Measurements from ENCODE around the gene TPCN2.
A peak's percentile ranks its signal among the peaks of the same experiment; 100 is the strongest.
"Not testable (repeated sequence)": the region's sequence is repeated elsewhere in the genome, so short reads cannot be mapped to it uniquely, and the experiment has no call there.

Gene TPCN2

DNA sequence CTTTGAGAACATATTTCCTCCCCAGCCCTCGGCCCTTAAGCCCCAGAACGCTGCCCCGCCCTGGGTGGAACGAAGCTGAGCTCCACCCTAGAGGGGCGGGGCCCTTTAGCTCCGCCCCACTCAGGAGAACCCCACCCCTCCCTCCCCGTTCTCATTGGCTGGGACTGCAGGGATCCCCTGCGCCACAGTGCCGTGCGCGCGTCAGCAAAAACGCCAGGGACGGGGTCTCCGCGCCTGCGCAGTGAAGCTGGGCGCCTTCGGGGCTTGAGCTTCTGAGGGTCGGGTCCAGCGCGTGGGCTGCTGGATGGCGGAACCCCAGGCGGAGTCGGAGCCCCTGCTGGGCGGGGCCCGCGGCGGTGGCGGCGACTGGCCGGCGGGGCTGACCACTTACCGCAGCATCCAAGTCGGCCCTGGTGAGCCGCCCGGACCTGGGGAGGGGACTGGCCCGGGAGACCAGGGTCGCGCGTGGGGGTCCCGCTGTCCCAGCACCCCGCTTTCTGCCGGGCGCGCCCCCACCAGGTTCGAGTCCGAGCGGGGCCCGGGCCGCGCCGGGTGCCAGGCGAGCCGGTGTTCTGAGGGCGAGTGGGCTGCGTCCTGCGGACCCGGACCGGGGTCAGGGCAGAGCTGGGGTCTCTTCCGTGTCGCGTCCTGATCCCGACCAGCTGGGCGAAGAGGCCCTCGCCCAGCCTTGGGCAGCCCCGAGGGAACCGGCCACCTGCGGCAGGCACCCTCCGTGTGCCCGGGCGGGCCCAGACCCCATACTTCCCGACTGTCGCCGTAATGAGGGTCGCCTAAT, at the start of gene TPCN2:
Gene TPCN2, plus strand, starts transcription at position 239 of the 796 bp plus-strand sequence. Its CDS starts 66 bp downstream, at position 305.
- peak; percentile 84 for DNase-seq

- DNase-seq: no peak
These were observed 49.5 kb upstream of the TPCN2 start for GRCh38 chr11:68999093-68999747.

- not testable (repeated sequence) for DNase-seq
These were observed 48.9 kb upstream of the TPCN2 start for GRCh38 chr11:68999748-69000355.

GRCh38 chr11:69000391-69000790, 48.3 kb upstream of the TPCN2 start:
- no peak for DNase-seq

DNA sequence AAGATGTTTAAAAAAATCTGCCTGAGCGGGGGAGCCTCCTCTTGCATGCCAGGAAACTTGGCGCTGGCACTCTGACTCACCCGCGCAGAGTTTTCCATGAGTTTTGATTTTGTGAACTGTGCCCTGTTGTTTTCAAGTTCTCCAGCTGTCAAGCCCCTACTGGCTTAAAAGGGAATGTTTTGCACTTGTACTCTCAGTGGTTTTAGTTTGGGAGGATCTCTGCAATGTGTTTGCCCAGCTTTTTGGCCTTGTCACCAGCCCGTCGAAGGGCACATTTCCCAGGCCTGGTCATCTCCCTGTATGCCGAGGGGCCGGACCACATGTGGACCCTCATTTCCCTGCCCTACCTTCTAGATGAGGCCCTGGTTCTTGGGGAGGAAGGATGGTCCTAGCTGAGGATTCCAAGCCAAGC, 47.9 kb upstream of the TPCN2 start:
- no peak for DNase-seq

GRCh38 chr11:69001243-69002081, 47.3 kb upstream of the TPCN2 start:
- no peak for DNase-seq

DNA sequence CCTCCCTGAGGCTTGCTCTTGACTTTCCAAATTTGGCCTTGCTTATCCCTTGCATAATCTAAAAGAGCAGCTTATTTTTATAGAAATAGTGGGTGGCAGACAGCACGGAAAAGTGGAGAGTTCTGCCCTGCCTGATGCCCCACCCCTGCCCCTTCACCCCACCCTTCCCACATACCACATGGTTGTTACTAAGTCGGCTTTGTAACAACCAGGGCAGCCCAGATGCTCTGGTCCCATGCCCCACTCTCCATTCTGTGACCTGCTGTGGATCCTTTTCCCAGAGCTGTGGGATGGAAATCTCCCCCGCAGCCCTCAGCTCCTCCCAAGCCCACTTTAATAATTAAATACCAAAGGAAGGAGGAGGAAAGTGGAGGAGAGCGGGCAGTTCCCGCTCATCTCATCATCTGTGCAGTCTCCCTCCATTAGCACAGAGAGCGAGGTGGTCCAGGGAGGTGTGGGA, 46.6 kb upstream of the TPCN2 start:
- no peak for DNase-seq

DNA sequence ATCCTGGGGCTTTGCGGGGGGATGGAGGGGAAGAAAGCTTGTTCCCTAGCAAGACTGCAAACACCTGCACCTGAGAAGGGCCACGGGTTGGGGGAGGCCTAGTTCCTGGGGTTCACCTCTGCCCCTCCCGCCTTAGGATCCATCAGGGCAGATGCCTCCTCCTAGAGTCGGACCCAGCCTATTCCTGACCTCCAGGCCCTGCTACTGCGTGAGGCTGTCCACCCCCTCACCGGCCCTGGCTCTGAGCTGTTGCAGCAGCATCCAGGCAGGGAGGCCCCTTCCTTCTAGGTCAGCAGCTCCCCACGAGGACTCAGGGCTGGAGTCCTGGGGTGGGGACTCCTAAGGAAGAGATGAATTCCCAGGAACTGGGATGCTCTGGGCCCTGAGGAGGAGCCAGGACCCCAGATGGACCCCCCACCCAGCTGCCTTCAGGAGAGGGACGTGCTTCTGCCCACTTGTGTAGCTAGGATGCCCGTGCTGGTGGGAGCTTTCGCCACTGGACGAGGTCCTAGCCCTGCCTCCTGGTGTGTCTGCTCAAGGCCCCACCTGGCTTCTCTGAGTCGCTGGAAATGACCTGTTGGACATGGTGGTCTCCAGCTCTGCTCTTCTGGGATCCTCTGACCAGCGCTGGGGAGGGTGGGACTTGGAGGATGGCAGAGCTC, 46.0 kb upstream of the TPCN2 start:
- DNase-seq: no peak

DNA sequence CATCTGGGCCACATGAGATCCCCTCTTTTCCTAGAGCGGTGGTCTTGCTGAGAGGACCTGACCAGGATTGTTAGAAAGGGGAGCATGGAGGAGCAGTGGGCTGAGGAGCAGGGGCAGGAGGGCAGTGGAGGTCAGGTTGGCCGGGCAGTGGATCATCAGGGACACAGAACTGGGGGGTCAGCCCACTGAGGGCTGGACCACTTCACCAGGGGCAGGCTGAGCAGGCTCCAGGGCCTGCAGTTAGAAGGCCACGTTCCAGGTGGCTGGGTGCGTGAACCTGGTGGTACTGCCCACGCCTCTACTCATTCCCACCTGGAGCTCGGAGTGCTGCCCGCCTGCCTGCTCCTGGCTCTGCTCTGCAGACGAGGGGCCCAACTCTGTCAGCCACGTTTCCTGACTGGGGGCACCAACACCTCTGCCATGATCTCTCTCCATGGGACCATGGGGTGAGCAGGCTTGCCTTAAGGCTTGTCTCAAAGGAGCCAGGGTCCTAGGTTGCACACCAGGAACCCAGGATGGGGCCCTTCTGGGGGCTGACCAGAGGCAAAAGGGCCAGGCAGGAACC, 45.3 kb upstream of the TPCN2 start:
- DNase-seq: no peak

GRCh38 chr11:69003866-69004367, 44.8 kb upstream of the TPCN2 start:
- DNase-seq: no peak

- no peak for DNase-seq
These were observed 44.1 kb upstream of the TPCN2 start for GRCh38 chr11:69004411-69005182.

DNA sequence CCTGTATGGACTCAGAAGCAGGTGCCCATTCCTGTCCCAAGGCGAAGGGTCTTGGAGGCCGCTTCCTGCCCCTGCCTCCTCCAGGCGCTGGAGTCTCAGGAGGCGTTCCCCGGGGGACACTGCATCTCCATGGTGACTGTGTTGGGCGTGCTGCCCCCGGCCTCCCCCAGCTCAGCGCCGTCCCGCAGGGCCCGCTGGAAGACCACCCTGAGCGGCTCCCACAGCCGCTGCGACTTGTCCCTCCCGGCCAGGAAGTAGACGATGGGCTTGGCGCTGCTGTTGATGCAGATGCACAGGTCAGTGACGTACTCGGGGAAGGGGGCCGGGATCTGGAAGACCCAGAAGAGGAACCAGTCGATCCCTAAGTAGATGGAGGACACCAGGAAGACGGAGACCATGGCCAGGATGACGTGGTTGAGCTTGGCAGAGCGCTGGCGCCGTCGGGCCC, 43.5 kb upstream of the TPCN2 start:
- DNase-seq: no peak

DNA sequence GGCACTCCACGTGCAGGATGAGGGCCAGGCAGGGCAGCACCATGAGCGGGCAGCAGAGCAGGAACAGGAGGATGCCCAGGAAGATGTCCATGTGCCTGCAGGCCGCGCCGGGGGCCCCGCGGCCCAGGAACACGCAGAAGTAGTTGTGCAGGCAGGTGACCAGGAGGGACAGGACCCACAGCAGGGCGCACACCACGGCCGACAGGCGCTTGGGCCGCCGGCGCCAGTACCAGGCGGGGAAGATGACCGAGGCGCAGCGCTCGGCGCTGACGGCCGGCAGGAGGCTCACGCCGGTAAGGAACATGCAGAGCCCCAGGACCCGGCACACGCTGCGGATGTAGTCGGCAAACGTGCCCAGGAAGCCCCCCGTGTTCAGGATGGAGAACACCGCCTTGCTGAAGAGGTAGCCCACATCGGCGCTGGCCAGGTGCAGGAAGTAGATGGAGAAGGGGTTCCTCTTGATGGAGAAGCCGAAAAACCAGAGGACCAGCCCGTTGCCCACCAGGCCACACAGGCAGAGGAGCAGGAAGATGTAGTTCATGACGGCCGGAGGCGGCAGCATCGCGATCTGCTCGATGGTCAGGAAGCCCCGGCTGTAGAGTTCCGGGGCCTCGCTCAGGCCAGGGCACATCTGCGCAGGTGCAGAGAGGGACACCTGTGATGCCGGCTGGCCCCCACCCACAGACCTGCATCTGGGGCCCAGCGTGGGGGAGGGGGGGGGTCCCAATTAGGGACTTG, 42.9 kb upstream of the TPCN2 start:
- DNase-seq: no peak

- no peak for DNase-seq
These were observed 41.9 kb upstream of the TPCN2 start for GRCh38 chr11:69006816-69007215.

GRCh38 chr11:69007975-69008381, 40.8 kb upstream of the TPCN2 start:
- no peak for DNase-seq

GRCh38 chr11:69008737-69009440, 39.8 kb upstream of the TPCN2 start:
- DNase-seq: no peak

- DNase-seq: no peak
These were observed 39.1 kb upstream of the TPCN2 start for GRCh38 chr11:69009441-69010211.

DNA sequence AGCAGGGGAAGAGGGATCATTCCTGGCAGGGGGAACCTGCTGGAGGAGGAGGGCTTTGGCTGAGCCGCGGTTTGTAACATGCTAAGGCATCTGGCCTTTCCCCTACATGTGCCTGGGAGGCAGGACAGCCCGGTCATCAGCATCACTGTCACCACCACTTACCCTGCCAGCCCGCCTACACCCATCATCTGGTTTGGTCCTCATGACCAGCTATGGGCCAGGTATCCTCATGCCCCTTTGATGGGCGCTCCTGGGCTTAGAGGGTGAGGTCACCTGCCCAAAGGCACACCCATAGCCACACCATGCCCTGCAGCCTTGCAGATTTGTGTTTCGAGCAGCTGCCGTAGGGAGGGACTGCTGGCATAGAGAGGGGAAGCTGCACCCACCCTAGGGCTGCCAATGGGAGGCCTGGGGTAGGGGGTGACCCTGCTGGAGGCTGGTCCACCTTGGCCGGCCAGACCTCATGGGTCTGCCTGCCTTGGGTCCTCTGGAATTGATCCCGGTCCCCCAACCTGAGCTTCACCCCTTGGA, 38.3 kb upstream of the TPCN2 start:
- DNase-seq: no peak

Measured in activated gamma-delta T cell treated with Interleukin-2 at 50 U/mL for 16 hours (primary cell).